Neural cell (in vitro differentiated cells): ENCODE results near the gene ACLY. TPM values are rescaled to one million over a fixed set of nuclear protein-coding genes. Genes with fewer than 3 reads are reported as not detected.

Experiments used
- H2AFZ ChIP-seq: fragments of 200-600, 300-800 bp; sonication (generic), shearing (Covaris generic); 2 replicates; pipeline ENCODE4 v1.6.0; 2014; ENCODE audit warnings: low read depth, mild to moderate bottlenecking, antibody characterized with exemption, low read length, moderate library complexity
- H3F3A ChIP-seq: fragments of 200-600 bp; shearing (Covaris generic); 2 replicates; pipeline ENCODE4 v1.6.1; 2016; ENCODE audit warnings: mild to moderate bottlenecking, moderate library complexity, mixed read lengths, antibody characterized with exemption, low read length; ENCODE audit not compliant: insufficient read depth, poor library complexity, severe bottlenecking
- H3K27ac ChIP-seq: fragments of 200-600, 300-800 bp; sonication (generic), shearing (Covaris generic); 2 replicates; pipeline ENCODE4 v1.5.1; 2014; ENCODE audit warnings: mild to moderate bottlenecking, low read length, moderate library complexity
- H3K27me3 ChIP-seq: fragments of 300-800, 200-600 bp; sonication (generic), shearing (Covaris generic); 2 replicates; pipeline ENCODE4 v1.6.0; 2014; ENCODE audit warnings: mild to moderate bottlenecking, low read depth, low read length, moderate library complexity; ENCODE audit not compliant: insufficient read depth
- H3K36me3 ChIP-seq: fragments of 300-800, 200-600 bp; sonication (generic), shearing (Covaris generic); 2 replicates; pipeline ENCODE4 v1.5.1; 2014; ENCODE audit warnings: mild to moderate bottlenecking, antibody characterized with exemption, low read length, moderate library complexity; ENCODE audit not compliant: insufficient read depth
- H3K4me2 ChIP-seq: fragments of 300-800, 200-600 bp; sonication (generic), shearing (Covaris generic); 2 replicates; pipeline ENCODE4 v1.6.0; 2014; ENCODE audit warnings: mild to moderate bottlenecking, low read length
- H3K4me3 ChIP-seq: fragments of 300-800, 200-600 bp; sonication (generic), shearing (Covaris generic); 2 replicates; pipeline ENCODE4 v1.5.1; 2014; ENCODE audit warnings: mild to moderate bottlenecking, low read length, moderate library complexity
- H3K79me2 ChIP-seq: fragments of 200-600 bp; shearing (Covaris generic); replicated peaks from 2 replicates; pipeline ENCODE4 v1.6.0; 2014; ENCODE audit warnings: mild to moderate bottlenecking, low read length, moderate library complexity; ENCODE audit not compliant: insufficient read depth
- H3K9ac ChIP-seq: fragments of 300-800, 200-600 bp; sonication (generic), shearing (Covaris generic); 2 replicates; pipeline ENCODE4 v1.6.1; 2016; ENCODE audit warnings: mild to moderate bottlenecking, low read length, mixed read lengths
- H3K9me2 ChIP-seq: fragments of 200-600 bp; shearing (Covaris generic); 2 replicates; pipeline ENCODE4 v1.6.1; 2016; ENCODE audit warnings: mild to moderate bottlenecking, low read length, mixed read lengths; ENCODE audit not compliant: insufficient read depth
- H3K9me3 ChIP-seq: fragments of 200-600, 300-800 bp; sonication (generic), shearing (Covaris generic); 2 replicates; pipeline ENCODE4 v1.6.1; 2016; ENCODE audit warnings: mild to moderate bottlenecking, mixed run types, low read length, moderate library complexity, mixed read lengths
- H4K20me1 ChIP-seq: fragments of 200-600 bp; shearing (Covaris generic); 2 replicates; pipeline ENCODE4 v1.6.1; 2016; ENCODE audit warnings: mild to moderate bottlenecking, mixed run types; ENCODE audit not compliant: insufficient read depth
- EP300 ChIP-seq: fragments of 450-650 bp; conservative IDR thresholded peaks from 2 replicates; pipeline ENCODE4 v1.6.1; 2014; ENCODE audit warnings: antibody characterized with exemption, mild to moderate bottlenecking, moderate library complexity; ENCODE audit not compliant: poor library complexity, severe bottlenecking
- EZH2 ChIP-seq: fragments of 200-600, 300-800 bp; shearing (Covaris generic), sonication (generic); IDR thresholded peaks from 2 replicates; pipeline ENCODE4 v1.6.1; 2014; ENCODE audit warnings: antibody characterized with exemption, low read length, borderline replicate concordance, mild to moderate bottlenecking; ENCODE audit not compliant: insufficient read depth, poor library complexity, severe bottlenecking
- MXI1 ChIP-seq: fragments of 450-650 bp; conservative IDR thresholded peaks from 2 replicates; pipeline ENCODE4 v1.6.1; 2014; ENCODE audit warnings: antibody characterized with exemption, mild to moderate bottlenecking; ENCODE audit not compliant: poor library complexity, severe bottlenecking
- POLR2AphosphoS5 ChIP-seq: IDR thresholded peaks from 2 replicates; pipeline ENCODE4 v1.6.1; 2012
- RAD21 ChIP-seq: fragments of 450-650 bp; conservative IDR thresholded peaks from 2 replicates; pipeline ENCODE4 v1.6.1; 2014; ENCODE audit warnings: antibody characterized with exemption, mild to moderate bottlenecking, moderate library complexity
- SMC3 ChIP-seq: fragments of 450-650 bp; conservative IDR thresholded peaks from 2 replicates; pipeline ENCODE4 v1.6.1; 2014; ENCODE audit warnings: antibody characterized with exemption, mild to moderate bottlenecking, moderate library complexity; ENCODE audit not compliant: poor library complexity
- TAF1 ChIP-seq: IDR thresholded peaks from 2 replicates; pipeline ENCODE4 v1.6.1; 2012; ENCODE audit warnings: low read depth
- polyA plus RNA-seq: library from polyadenylated mRNA; depleted of rRNA; stranded (reverse); fragments of >200 nt; gene quantifications from 2 replicates; pipeline ENCODE4 v1.2.3, GENCODE V29; 2014
- TF ChIP-seq, protein P1 (sequence below): fragments of 450-650 bp; IDR thresholded peaks from 2 replicates; pipeline ENCODE4 v1.5.1; 2014; ENCODE audit warnings: antibody characterized with exemption, mild to moderate bottlenecking, moderate library complexity; ENCODE audit not compliant: poor library complexity, severe bottlenecking
- TF ChIP-seq, protein P2 (sequence below): IDR thresholded peaks from 2 replicates; pipeline ENCODE4 v1.6.1; 2012; ENCODE audit warnings: borderline replicate concordance

Gene ACLY
- polyA plus RNA-seq, 1 donor from 2014 or later, result 136 TPM

- H3K9me3 ChIP-seq, result no peaks in the 10 kb centered on the region
- H3K9me2 ChIP-seq, result no peaks in the 10 kb centered on the region
- TF ChIP-seq POLR2AphosphoS5, result no peak
- no peak for TF ChIP-seq MXI1
- TF ChIP-seq RAD21, result no peak
- TF ChIP-seq, protein P1, sequence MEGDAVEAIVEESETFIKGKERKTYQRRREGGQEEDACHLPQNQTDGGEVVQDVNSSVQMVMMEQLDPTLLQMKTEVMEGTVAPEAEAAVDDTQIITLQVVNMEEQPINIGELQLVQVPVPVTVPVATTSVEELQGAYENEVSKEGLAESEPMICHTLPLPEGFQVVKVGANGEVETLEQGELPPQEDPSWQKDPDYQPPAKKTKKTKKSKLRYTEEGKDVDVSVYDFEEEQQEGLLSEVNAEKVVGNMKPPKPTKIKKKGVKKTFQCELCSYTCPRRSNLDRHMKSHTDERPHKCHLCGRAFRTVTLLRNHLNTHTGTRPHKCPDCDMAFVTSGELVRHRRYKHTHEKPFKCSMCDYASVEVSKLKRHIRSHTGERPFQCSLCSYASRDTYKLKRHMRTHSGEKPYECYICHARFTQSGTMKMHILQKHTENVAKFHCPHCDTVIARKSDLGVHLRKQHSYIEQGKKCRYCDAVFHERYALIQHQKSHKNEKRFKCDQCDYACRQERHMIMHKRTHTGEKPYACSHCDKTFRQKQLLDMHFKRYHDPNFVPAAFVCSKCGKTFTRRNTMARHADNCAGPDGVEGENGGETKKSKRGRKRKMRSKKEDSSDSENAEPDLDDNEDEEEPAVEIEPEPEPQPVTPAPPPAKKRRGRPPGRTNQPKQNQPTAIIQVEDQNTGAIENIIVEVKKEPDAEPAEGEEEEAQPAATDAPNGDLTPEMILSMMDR, result no peak
- no peak for TF ChIP-seq EP300
- TF ChIP-seq, protein P2, sequence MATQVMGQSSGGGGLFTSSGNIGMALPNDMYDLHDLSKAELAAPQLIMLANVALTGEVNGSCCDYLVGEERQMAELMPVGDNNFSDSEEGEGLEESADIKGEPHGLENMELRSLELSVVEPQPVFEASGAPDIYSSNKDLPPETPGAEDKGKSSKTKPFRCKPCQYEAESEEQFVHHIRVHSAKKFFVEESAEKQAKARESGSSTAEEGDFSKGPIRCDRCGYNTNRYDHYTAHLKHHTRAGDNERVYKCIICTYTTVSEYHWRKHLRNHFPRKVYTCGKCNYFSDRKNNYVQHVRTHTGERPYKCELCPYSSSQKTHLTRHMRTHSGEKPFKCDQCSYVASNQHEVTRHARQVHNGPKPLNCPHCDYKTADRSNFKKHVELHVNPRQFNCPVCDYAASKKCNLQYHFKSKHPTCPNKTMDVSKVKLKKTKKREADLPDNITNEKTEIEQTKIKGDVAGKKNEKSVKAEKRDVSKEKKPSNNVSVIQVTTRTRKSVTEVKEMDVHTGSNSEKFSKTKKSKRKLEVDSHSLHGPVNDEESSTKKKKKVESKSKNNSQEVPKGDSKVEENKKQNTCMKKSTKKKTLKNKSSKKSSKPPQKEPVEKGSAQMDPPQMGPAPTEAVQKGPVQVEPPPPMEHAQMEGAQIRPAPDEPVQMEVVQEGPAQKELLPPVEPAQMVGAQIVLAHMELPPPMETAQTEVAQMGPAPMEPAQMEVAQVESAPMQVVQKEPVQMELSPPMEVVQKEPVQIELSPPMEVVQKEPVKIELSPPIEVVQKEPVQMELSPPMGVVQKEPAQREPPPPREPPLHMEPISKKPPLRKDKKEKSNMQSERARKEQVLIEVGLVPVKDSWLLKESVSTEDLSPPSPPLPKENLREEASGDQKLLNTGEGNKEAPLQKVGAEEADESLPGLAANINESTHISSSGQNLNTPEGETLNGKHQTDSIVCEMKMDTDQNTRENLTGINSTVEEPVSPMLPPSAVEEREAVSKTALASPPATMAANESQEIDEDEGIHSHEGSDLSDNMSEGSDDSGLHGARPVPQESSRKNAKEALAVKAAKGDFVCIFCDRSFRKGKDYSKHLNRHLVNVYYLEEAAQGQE, result no peak
- TF ChIP-seq TAF1, result no peak
- TF ChIP-seq SMC3, result no peak
- TF ChIP-seq EZH2, result no peak
- H3F3A ChIP-seq, result no peaks in the 10 kb centered on the region
- no peaks in the 10 kb centered on the region for H4K20me1 ChIP-seq
- no peak overlapping the region for H3K4me2 ChIP-seq
- no peaks in the 10 kb centered on the region for H3K36me3 ChIP-seq
- peaks cover 1% of the 10 kb centered on the region for H3K79me2 ChIP-seq
- H3K27me3 ChIP-seq, result no peaks in the 10 kb centered on the region
- no peak overlapping the region for H3K9ac ChIP-seq
- no peak overlapping the region for H2AFZ ChIP-seq
- no peak overlapping the region for H3K4me3 ChIP-seq
- no peak overlapping the region for H3K27ac ChIP-seq
Measured at GRCh38 chr17:41962111-41962510, 43.4 kb upstream of the ACLY start.

GRCh38 chr17:41959336-41960095 is 40.8 kb upstream of the ACLY start:
- H3K36me3 ChIP-seq, result no peaks in the 10 kb centered on the region
- H3K79me2 ChIP-seq, result no peaks in the 10 kb centered on the region
- no peak for TF ChIP-seq TAF1
- TF ChIP-seq, protein P1, result peak; percentile 11
- no peak overlapping the region for H3K4me2 ChIP-seq
- no peaks in the 10 kb centered on the region for H3K9me3 ChIP-seq
- no peaks in the 10 kb centered on the region for H3F3A ChIP-seq
- H3K4me3 ChIP-seq, result no peak overlapping the region
- no peak overlapping the region for H2AFZ ChIP-seq
- no peaks in the 10 kb centered on the region for H4K20me1 ChIP-seq
- no peak overlapping the region for H3K27ac ChIP-seq
- H3K9ac ChIP-seq, result no peak overlapping the region
- H3K9me2 ChIP-seq, result no peaks in the 10 kb centered on the region
- H3K27me3 ChIP-seq, result no peaks in the 10 kb centered on the region
